Thoracic aorta (tissue), 2 donors: ENCODE data around the gene ZBTB17. TPM values are rescaled to one million over a fixed set of nuclear protein-coding genes. Genes with fewer than 3 reads are reported as not detected.
"Not testable (repeated sequence)": the region's sequence is repeated elsewhere in the genome, so short reads cannot be mapped to it uniquely, and the experiment has no call there.

ENCODE experiments used
- ATAC-seq: fragments of 150-250 bp; one replicate; pipeline ENCODE4 v1.8.0; 2017; ENCODE audit warnings: low read depth; ENCODE audit not compliant: insufficient number of reproducible peaks, low FRiP score
- DNase-seq: peaks from one replicate; pipeline ENCODE4 v3.0.0-alpha.2; 2020; ENCODE audit warnings: low spot score
- H3K27ac ChIP-seq, 2 donors: fragments of 200-600 bp; sonication (generic); 1 replicate in 1 of 2; 2 replicates in 1 of 2; pipeline ENCODE4 v1.5.1; 2016; ENCODE audit warnings: mild to moderate bottlenecking in 2 of 2, moderate library complexity in 2 of 2
- H3K27me3 ChIP-seq: fragments of 200-600 bp; sonication (generic); replicated peaks from 2 replicates; pipeline ENCODE4 v1.6.0; 2016; ENCODE audit warnings: mild to moderate bottlenecking; ENCODE audit not compliant: insufficient read depth
- H3K36me3 ChIP-seq: fragments of 200-600 bp; sonication (generic); one replicate; pipeline ENCODE4 v1.5.1; 2016
- H3K4me1 ChIP-seq, 2 donors: fragments of 200-600 bp; sonication (generic); 1 replicate in 1 of 2; 2 replicates in 1 of 2; pipeline versions ENCODE4 v1.5.1 to v1.6.0; 2016; ENCODE audit warnings: low read depth in 2 of 2, mild to moderate bottlenecking in 1 of 2; ENCODE audit not compliant: control insufficient read depth in 1 of 2
- H3K4me3 ChIP-seq: fragments of 200-600 bp; sonication (generic); 2 replicates; pipeline ENCODE4 v1.5.1; 2016; ENCODE audit warnings: mild to moderate bottlenecking
- H3K9me3 ChIP-seq: fragments of 200-600 bp; sonication (generic); 2 replicates; pipeline ENCODE4 v1.5.1; 2016
- CTCF ChIP-seq: fragments of 200-600 bp; sonication (generic); IDR thresholded peaks from one replicate; pipeline ENCODE4 v1.5.1; 2019; ENCODE audit warnings: antibody characterized with exemption
- total RNA-seq, 2 donors: library from RNA; depleted of rRNA; stranded (reverse); fragments of >200 nt; gene quantifications; one replicate each; pipeline versions ENCODE4 v1.1.0 to v1.2.3, GENCODE V29; 2016

Gene ZBTB17
- total RNA-seq, 2 donors from 2014 or later: 42.9 to 46.5 TPM

DNA sequence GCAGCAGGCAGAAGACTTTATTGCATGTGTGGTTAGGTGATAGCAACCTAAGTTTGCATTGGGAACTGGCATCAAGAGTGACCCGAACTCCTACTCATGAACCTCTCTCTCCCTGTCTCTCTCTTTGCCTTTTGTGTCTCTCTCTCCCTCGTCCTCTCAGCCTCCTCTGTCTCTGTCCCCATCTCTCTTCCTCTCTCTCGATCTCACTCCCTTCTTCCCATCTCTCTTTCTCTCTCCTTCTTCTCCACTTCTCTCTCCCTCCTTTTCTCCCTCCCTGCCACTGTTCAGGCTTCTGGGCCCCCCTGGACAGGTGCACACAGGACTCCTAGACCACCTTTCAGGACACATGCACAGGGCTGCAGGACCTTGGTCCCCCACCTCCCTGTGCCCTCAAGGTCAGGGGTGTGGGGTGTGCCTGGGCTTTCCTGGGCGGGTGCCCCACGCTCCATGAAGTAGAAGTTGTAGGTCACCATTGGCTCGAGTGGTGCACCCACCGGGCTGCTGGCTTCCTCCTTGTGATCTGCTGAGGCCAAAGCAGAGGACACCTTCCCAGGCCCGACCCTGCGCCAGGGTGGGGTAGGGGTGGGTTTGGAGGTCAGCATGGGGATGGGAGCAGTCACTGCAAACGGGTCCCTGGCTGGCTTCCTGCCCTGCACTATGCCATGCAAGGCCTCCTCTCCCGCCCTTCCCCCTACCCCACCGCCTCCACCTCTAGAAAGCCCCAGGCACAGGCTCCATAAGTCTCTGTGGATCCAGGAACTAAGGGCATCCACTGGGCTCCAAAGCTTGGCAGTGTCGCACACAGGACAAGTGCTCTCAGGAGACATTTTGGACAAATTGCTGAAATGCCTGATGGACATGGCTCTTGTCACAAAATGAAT lies 13.2 kb upstream of the ZBTB17 start:
- no peaks in the 10 kb centered on the region for H3K36me3 ChIP-seq
- ATAC-seq (no peak), DNase-seq (no peak)
- no peak overlapping the region for H3K4me3 ChIP-seq
- H3K27ac ChIP-seq: no peak overlapping the region
- no peak for TF ChIP-seq CTCF
- H3K4me1 ChIP-seq: no peaks in the 10 kb centered on the region
- H3K9me3 ChIP-seq: no peaks in the 10 kb centered on the region
- no peaks in the 10 kb centered on the region for H3K27me3 ChIP-seq

DNA sequence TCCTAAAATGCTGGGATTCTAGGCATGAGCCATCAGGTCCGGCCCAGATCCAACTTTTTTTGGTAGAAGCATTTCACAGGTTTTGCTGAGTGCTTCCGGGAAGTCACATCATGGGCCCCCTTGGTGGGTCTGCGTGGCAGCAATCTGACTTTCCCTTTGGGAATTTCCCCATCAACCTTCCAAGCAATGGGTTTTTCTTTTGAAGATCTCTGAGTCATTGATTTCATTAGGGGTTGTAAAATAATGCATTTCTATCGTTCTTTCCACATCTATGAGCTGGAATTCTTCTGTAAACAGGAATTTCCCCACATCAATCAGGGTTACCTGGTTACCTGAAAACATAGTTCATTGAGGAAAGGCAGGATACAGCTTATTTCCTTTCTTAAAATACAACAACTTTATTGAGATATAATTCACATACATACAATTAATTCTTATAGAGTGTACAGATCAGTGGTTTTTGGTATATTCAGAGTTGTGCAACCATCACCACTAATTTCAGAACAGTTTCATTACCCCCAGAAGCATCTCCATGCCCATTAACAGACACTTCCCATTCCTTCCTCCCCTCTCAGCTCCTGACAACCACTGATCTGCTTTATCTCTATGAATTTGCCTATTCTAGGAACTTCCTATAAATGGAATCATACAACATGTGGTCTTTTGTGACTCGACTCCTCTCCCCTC lies 9.9 kb upstream of the ZBTB17 start:
- H3K9me3 ChIP-seq: no peaks in the 10 kb centered on the region
- no peak overlapping the region for H3K27ac ChIP-seq
- no peak overlapping the region for H3K4me3 ChIP-seq
- TF ChIP-seq CTCF: no peak
- no peaks in the 10 kb centered on the region for H3K27me3 ChIP-seq
- ATAC-seq: no peak
- DNase-seq: no peak
- no peaks in the 10 kb centered on the region for H3K4me1 ChIP-seq
- no peaks in the 10 kb centered on the region for H3K36me3 ChIP-seq

DNA sequence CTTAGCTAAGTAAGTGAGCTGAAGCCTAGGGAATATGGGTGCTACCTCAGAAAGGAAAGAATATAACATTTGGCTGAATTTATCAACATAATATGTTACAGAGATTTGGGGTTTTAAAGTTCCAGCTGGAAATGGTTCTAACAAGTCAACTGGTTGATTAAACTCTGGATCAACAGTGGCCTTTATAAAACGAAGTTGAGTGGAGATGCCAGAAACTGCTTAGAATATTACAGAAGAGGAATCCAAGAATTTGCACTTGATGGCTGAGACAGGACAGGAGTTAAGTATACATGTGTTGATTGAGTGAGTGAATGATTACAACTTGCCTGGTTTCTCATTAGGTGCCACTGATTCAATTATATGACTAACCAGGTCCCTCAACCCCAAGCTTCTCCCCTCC lies 7.4 kb upstream of the ZBTB17 start:
- no peaks in the 10 kb centered on the region for H3K36me3 ChIP-seq
- no peak for TF ChIP-seq CTCF
- no peak overlapping the region for H3K4me3 ChIP-seq
- ATAC-seq: no peak
- H3K4me1 ChIP-seq: no peaks in the 10 kb centered on the region
- no peak overlapping the region for H3K27ac ChIP-seq
- no peaks in the 10 kb centered on the region for H3K9me3 ChIP-seq
- no peak for DNase-seq
- H3K27me3 ChIP-seq: no peaks in the 10 kb centered on the region

- no peaks in the 10 kb centered on the region for H3K27me3 ChIP-seq
- no peak for DNase-seq
- no peaks in the 10 kb centered on the region for H3K9me3 ChIP-seq
- no peak for TF ChIP-seq CTCF
- ATAC-seq: no peak
- H3K4me3 ChIP-seq: no peak overlapping the region
- H3K36me3 ChIP-seq: no peaks in the 10 kb centered on the region
- no peak overlapping the region for H3K27ac ChIP-seq
- H3K4me1 ChIP-seq: no peaks in the 10 kb centered on the region
Observed at GRCh38 chr1:15981679-15982078, 5.8 kb upstream of the ZBTB17 start.

DNA sequence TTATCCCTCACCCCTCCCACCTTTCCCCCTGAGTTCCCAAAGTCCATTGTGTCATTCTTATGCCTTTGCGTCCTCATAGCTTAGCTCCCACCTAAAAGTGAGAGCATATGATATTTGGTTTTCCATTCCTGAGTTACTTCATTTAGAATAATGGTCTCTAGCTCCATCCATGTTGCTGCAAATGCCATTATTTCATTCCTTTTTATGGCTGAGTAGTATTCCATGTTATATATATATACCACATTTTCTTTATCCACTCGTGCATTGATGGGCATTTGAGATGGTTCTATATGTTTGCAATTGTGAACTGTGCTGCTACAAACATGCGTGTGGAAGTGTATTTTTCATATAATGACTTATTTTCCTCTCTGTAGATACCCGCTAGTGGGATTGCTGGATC lies 2.0 kb upstream of the ZBTB17 start:
- not testable (repeated sequence) for H3K36me3 ChIP-seq, DNase-seq, H3K27me3 ChIP-seq, H3K27ac ChIP-seq, ATAC-seq, H3K4me3 ChIP-seq, H3K9me3 ChIP-seq
- peaks cover 10 to 13% of the 10 kb centered on the region in 2 donors for H3K4me1 ChIP-seq
